Gastrocnemius medialis (tissue), 4 donors: ENCODE results near the gene ZFP36. TPM values are rescaled to one million over a fixed set of nuclear protein-coding genes. Genes with fewer than 3 reads are reported as not detected.
"Not testable (repeated sequence)": the region's sequence is repeated elsewhere in the genome, so short reads cannot be mapped to it uniquely, and the experiment has no call there.

Experiments
- ATAC-seq, 2 donors: fragments of 150-250 bp; one replicate each; pipeline ENCODE4 v1.9.1; 2016
- DNase-seq, 2 donors: peaks; one replicate each; pipeline ENCODE4 v3.0.0-alpha.2; 2019
- H3K27ac ChIP-seq, 4 donors: fragments of 200-600 bp; sonication (generic); 1 replicate in 1 of 4; 2 replicates in 3 of 4; pipeline ENCODE4 v1.5.1; 2016 to 2018; ENCODE audit warnings: mild to moderate bottlenecking in 2 of 4, moderate library complexity in 1 of 4
- H3K27me3 ChIP-seq, 3 donors: fragments of 200-600 bp; sonication (generic) in 2 of 3; 1 replicate in 1 of 3; 2 replicates in 2 of 3; pipeline versions ENCODE4 v1.5.1 to v1.6.0; 2016 to 2019; ENCODE audit warnings: mild to moderate bottlenecking in 1 of 3, moderate library complexity in 1 of 3
- H3K36me3 ChIP-seq, 2 donors: fragments of 200-600 bp; sonication (generic) in 1 of 2; one replicate each; pipeline ENCODE4 v1.5.1; 2017 to 2018
- H3K4me1 ChIP-seq, 2 donors: fragments of 200-600 bp; sonication (generic) in 1 of 2; one replicate each; pipeline ENCODE4 v1.5.1; 2016 to 2017; ENCODE audit warnings: mild to moderate bottlenecking in 2 of 2
- H3K4me3 ChIP-seq, 4 donors: fragments of 200-600 bp; sonication (generic) in 3 of 4; 1 replicate in 1 of 4; 2 replicates in 3 of 4; pipeline ENCODE4 v1.5.1; 2016 to 2019; ENCODE audit warnings: mild to moderate bottlenecking in 2 of 4
- H3K9me3 ChIP-seq, 3 donors: fragments of 200-600 bp; sonication (generic) in 2 of 3; 1 replicate in 1 of 3; 2 replicates in 2 of 3; pipeline ENCODE4 v1.5.1; 2016 to 2019
- POLR2A ChIP-seq, 2 donors: fragments of 450-650 bp; IDR thresholded peaks; one replicate each; pipeline ENCODE4 v1.6.1; 2017; ENCODE audit warnings: antibody characterized with exemption in 2 of 2, mild to moderate bottlenecking in 2 of 2, moderate library complexity in 2 of 2
- in situ Hi-C, 4 donors: fragments of 200-750 bp; cut with MboI; loops; one replicate each; pipeline versions ENCODE4 v1.15.0 to v1.8.0; 2017; ENCODE audit warnings: low sequenced_read_pairs in 4 of 4
- intact Hi-C: fragments of 100-400 bp; cut with DNase I; formaldehyde crosslinking; loops from one replicate; pipeline ENCODE4 v1.15.1; 2023; ENCODE audit warnings: low total_unique reads
- total RNA-seq, 4 donors: library from RNA; depleted of rRNA; stranded (reverse); fragments of >200 nt; gene quantifications; one replicate each; pipeline versions ENCODE4 v1.1.0 to v1.2.3, GENCODE V29; 2016
- TF ChIP-seq, protein P1 (sequence below), 5 experiments: fragments of 450-650 bp in 3 of 5; fragments of 200-600 bp in 2 of 5; sonication (generic) in 2 of 5; IDR thresholded peaks in 4 of 5; conservative IDR thresholded peaks in 1 of 5; 1 replicate in 4 of 5; 2 replicates in 1 of 5; pipeline ENCODE4 v1.5.1; 2016 to 2019; ENCODE audit warnings: antibody characterized with exemption in 5 of 5, mild to moderate bottlenecking in 3 of 5, moderate library complexity in 3 of 5

The ZFP36 gene
- total RNA-seq, 4 donors from 2014 or later, result 72.2 to 202 (median 132) TPM

DNA sequence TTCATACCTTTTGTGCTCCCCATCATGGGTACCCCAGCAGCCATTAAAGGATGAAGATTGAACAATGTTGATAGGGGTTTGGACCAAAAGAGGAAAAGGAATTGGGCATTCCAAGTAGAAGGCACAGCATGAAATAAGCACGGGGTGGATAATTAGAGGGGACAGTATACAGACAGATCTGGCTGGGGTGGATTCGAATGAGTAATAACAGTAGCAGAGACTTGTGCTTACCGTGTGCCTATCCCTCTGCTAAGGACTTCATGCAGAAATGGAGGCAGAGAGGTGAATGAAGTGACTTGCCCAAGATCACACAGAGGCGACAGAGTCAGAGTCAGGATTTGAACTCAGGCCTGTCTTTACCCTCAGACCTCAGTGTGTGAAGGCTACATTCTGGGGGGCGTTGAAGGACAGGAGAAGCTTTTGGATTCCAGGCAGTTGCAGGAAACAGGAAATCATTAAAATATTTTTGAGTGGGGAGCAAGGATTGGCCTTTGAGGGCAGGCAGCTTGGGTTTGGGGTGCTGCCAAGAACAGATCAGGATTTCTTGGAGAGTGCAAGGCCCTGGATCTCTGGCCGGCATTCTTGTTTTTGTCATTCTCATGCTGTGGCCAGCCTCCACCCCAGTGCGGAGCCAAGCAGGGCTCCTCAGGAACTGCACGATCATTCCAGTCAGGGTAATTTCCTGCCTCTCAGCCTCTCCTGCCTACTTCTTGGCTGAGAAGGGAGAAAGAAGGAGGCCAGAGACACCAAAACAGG is 34.4 kb upstream of the ZFP36 start:
- no peaks in the 10 kb centered on the region for H3K9me3 ChIP-seq
- in situ Hi-C loops, result no loop called here
- H3K27me3 ChIP-seq, result no peaks in the 10 kb centered on the region
- DNase-seq, result peak; percentile 76 to 84
- TF ChIP-seq, protein P1, sequence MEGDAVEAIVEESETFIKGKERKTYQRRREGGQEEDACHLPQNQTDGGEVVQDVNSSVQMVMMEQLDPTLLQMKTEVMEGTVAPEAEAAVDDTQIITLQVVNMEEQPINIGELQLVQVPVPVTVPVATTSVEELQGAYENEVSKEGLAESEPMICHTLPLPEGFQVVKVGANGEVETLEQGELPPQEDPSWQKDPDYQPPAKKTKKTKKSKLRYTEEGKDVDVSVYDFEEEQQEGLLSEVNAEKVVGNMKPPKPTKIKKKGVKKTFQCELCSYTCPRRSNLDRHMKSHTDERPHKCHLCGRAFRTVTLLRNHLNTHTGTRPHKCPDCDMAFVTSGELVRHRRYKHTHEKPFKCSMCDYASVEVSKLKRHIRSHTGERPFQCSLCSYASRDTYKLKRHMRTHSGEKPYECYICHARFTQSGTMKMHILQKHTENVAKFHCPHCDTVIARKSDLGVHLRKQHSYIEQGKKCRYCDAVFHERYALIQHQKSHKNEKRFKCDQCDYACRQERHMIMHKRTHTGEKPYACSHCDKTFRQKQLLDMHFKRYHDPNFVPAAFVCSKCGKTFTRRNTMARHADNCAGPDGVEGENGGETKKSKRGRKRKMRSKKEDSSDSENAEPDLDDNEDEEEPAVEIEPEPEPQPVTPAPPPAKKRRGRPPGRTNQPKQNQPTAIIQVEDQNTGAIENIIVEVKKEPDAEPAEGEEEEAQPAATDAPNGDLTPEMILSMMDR (IDR thresholded peaks at IDR 0.05 in 4 of 5, conservative IDR thresholded peaks at IDR 0.05 in 1 of 5), result no peak
- TF ChIP-seq POLR2A (IDR thresholded peaks at IDR 0.05), result no peak
- ATAC-seq, result peak; percentile 88 to 96
- peaks cover 0 to 50% of the 10 kb centered on the region in 2 donors for H3K36me3 ChIP-seq
- H3K4me1 ChIP-seq, result peaks cover 19 to 21% of the 10 kb centered on the region in 2 donors
- intact Hi-C loops, result no loop called here
- H3K4me3 ChIP-seq, result peak overlapping the region in 2 of 4 donors; percentile 4 to 14
- peak overlapping the region; percentile 78 to 91 (median 86) for H3K27ac ChIP-seq

DNA sequence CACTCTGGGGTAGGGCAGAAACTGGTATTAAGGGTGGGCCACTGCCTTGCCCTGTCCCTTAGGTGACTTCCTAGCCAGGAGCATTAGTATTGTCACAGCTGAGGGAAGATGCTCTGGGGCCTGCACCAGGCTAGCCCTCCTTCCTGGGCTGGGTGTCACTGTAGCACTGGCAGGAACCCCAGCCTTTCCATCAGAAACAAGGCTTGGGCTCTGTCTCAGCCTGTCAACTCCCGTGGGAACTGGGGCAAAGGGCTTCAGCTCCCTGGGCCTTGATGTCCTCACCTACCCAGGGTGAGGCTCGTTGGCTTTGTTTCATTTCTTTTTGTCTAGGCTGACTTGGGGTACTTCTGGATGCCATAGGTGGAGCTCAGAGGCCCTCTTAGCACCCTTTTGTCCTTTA is 33.7 kb upstream of the ZFP36 start:
- no peak for DNase-seq
- Histone ChIP-seq H3K27me3 (no peaks in the 10 kb centered on the region), H3K4me3 (peak overlapping the region in 2 of 4 donors; percentile 4 to 14), H3K9me3 (no peaks in the 10 kb centered on the region), H3K27ac (peak overlapping the region; percentile 78 to 91 (median 86)), H3K4me1 (peaks cover 19 to 21% of the 10 kb centered on the region in 2 donors), H3K36me3 (peaks cover 0 to 52% of the 10 kb centered on the region in 2 donors)
- peak; percentile 19 to 21 for ATAC-seq
- intact Hi-C loops (no loop called here), in situ Hi-C loops (no loop called here)
- TF ChIP-seq, protein P1 (IDR thresholded peaks at IDR 0.05 in 4 of 5, conservative IDR thresholded peaks at IDR 0.05 in 1 of 5), result no peak
- no peak for TF ChIP-seq POLR2A (IDR thresholded peaks at IDR 0.05)

DNA sequence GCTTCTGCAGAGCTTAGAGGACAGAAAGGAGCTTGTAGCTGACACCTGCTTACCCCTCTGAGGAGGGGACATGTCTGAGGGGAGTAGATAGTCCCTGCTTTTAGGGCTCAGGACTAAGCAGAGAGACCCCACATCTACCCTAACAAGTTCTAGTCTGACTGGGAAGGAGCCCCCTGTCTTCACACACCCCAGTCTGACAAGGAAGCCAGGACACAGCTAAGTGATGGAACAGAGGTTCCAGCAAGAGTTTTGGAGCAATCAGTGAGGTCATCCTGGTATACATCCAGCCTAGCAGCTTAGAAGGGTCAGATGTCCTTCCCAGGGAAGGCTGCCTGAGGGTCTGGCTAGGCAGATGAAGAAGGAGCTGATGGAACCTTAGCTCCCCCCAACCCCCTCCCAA is 30.7 kb upstream of the ZFP36 start:
- intact Hi-C loops (no loop called here), in situ Hi-C loops (no loop called here)
- Histone ChIP-seq H3K36me3 (peaks cover 0 to 60% of the 10 kb centered on the region in 2 donors), H3K4me3 (no peak overlapping the region), H3K27me3 (no peaks in the 10 kb centered on the region), H3K27ac (no peak overlapping the region), H3K9me3 (no peaks in the 10 kb centered on the region), H3K4me1 (peaks cover 19 to 21% of the 10 kb centered on the region in 2 donors)
- DNase-seq (no peak), ATAC-seq (no peak)
- TF ChIP-seq, protein P1 (IDR thresholded peaks at IDR 0.05 in 4 of 5, conservative IDR thresholded peaks at IDR 0.05 in 1 of 5), result no peak
- TF ChIP-seq POLR2A (IDR thresholded peaks at IDR 0.05), result no peak

DNA sequence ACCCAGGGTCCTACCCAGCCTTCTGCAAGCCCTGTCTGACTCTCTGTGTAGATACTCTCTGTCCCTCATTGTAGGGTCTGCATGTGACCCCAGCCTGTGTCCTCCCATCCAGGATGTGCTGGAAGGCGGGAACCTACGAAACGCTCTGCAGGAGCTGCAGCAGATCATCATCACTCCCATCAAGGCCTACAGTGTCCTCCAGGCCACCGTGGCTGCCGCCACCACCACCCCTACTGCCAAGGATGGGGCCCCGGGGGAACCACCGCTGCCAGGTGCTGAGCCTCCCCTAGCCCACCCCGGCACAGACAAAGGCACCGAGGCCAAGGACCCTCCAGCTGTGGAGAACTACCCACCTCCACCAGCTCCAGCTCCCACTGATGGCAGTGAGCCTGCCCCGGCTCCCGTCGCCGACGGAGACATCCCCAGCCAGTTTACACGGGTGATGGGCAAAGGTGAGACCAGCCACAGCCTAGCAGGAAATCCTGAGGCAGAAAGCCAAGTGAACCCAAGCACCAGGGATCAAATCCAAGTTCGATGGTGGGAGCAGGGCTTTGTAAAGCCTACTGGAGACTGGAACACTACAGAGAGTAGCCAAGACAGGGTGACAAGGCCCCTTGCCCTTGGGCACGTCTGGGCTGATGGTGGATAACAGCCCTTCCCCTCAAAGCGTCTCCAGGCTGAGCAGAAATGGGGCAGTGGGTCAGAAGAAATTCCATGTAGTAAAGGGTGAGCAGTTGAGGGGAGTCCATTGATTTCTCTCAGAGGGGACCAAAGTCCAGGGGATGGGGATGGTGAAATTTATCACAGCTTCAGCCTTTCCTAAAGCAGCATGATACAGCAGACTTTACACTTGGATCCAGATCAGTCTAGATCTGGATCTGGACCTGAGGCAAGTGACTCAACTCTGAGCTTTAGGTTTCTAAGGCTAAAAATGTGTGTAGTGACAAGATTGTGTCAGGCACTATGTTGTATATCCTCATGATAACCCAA is 29.0 kb upstream of the ZFP36 start:
- no peak for TF ChIP-seq POLR2A (IDR thresholded peaks at IDR 0.05)
- TF ChIP-seq, protein P1 (IDR thresholded peaks at IDR 0.05 in 4 of 5, conservative IDR thresholded peaks at IDR 0.05 in 1 of 5), result no peak
- intact Hi-C loops (no loop called here), in situ Hi-C loops (no loop called here)
- Histone ChIP-seq H3K9me3 (no peaks in the 10 kb centered on the region), H3K27ac (no peak overlapping the region), H3K4me3 (no peak overlapping the region), H3K27me3 (no peaks in the 10 kb centered on the region), H3K36me3 (peaks cover 0 to 76% of the 10 kb centered on the region in 2 donors), H3K4me1 (peaks cover 10% of the 10 kb centered on the region in 2 donors)
- DNase-seq (no peak), ATAC-seq (no peak)

DNA sequence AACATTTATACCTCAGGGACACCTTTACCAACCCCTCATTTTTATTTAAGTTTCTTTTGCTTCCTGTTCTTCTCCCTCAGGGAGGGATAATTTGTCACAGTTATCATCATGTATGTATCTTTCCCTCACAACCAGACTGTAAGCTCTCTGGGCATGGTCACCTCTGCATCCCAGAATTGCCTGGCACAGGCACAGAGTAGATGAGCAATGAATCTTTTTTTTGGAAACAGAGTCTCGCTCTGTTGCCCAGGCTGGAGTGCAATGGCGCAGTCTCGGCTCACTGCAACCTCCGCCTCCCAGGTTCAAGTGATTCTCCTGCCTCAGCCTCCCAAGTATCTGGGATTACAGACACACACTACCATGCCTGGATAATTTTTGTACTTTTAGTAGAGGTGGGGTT is 27.3 kb upstream of the ZFP36 start:
- H3K27ac ChIP-seq, DNase-seq, H3K4me3 ChIP-seq, H3K9me3 ChIP-seq, intact Hi-C loops, ATAC-seq, H3K27me3 ChIP-seq, in situ Hi-C loops, H3K4me1 ChIP-seq: not testable (repeated sequence)
- H3K36me3 ChIP-seq, result peaks cover 0 to 82% of the 10 kb centered on the region in 2 donors
